LNCaP clone FGC (cell line): ENCODE measurements around the gene FAM24B.

ENCODE experiments used
- DNase-seq: peaks from one replicate; pipeline ENCODE4 v3.0.0-alpha.2; 2011; ENCODE audit warnings: low read depth
- H3K4me3 ChIP-seq: 2 replicates; pipeline ENCODE4 v1.5.1; 2011; ENCODE audit warnings: mild to moderate bottlenecking, low read depth, low read length, control low read depth
- TF ChIP-seq, protein P1 (sequence below): IDR thresholded peaks from 2 replicates; pipeline ENCODE4 v1.5.1; 2012; ENCODE audit warnings: mild to moderate bottlenecking; ENCODE audit not compliant: control insufficient read depth, insufficient read depth; ENCODE audit errors: extremely low read depth

Gene FAM24B

DNA sequence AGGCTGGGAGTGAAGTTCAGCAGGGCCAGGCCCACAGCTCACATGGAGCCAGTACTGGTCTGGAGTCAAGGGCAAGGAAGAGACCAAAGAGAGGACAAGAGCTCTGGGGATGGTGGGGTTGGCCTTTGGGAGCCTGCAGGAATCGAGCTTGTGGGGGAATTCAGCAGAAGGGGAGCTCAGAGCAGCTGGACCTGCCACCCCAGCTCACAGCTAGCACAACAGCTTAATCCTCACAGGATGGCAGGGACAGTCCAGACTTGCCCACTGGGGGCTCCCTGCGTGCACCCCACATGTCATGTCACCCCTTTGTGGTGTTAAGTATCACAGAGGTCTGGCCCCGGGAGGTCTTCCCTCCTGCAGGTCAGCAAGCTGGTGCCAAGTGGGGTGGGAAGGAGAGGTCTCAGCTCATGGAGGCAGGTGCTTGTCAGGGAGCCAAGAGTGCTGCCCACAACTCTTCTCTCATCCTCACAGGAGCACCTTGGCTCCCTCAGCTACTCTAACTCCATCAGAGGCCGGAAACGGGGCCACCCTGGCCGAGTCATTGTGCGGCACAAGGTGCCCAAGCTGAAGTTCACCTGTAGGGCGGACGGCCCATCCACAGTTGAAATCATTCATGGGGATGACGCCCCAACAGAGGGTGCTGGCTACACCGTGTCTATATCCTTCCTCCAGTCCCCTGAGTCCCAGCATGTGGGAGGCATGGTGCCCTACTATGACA, 56.2 kb downstream of the FAM24B start:
- TF ChIP-seq, protein P1, sequence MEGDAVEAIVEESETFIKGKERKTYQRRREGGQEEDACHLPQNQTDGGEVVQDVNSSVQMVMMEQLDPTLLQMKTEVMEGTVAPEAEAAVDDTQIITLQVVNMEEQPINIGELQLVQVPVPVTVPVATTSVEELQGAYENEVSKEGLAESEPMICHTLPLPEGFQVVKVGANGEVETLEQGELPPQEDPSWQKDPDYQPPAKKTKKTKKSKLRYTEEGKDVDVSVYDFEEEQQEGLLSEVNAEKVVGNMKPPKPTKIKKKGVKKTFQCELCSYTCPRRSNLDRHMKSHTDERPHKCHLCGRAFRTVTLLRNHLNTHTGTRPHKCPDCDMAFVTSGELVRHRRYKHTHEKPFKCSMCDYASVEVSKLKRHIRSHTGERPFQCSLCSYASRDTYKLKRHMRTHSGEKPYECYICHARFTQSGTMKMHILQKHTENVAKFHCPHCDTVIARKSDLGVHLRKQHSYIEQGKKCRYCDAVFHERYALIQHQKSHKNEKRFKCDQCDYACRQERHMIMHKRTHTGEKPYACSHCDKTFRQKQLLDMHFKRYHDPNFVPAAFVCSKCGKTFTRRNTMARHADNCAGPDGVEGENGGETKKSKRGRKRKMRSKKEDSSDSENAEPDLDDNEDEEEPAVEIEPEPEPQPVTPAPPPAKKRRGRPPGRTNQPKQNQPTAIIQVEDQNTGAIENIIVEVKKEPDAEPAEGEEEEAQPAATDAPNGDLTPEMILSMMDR: no peak
- no peak for DNase-seq
- H3K4me3 ChIP-seq: no peak overlapping the region

DNA sequence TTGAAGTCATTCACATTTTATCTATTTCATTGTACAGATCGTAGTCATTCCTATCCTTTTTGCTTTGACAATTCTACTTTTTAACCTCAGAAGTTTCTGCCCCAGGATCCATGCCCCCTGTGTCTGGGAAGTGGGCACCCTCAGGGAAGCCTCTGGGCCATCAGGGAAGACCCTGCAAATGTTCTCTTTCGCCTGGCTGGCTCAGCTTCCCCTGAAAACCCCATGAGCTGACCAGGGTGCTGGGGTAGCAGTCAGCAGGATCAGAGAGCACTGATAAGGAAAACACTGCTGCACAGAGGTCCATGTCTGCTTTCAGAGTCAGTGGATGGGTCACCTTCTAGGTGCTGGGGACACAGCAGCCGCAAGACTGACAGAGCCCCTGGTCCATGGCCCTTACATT, 57.6 kb downstream of the FAM24B start:
- no peak overlapping the region for H3K4me3 ChIP-seq
- TF ChIP-seq, protein P1: no peak
- no peak for DNase-seq

DNA sequence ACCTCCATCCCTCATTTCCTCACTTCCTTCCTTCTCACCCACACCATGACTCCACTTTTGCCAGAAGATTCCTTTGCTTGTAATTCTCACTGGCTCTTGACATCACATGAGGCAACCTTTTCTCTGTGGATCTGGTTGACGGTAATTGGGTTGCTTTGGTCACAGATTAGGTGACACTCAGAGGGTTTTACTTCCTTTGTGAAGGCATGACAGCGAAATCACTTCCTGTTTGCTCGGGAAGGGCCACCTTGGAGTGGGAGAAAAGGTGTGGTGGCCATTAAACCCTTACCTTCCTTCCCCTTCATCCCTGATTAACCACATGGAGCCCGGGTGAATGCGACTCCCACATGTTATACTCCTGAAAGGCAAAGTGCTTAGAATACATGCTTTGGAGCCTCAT, 63.9 kb downstream of the FAM24B start:
- DNase-seq: no peak
- H3K4me3 ChIP-seq: no peak overlapping the region
- TF ChIP-seq, protein P1: no peak

DNA sequence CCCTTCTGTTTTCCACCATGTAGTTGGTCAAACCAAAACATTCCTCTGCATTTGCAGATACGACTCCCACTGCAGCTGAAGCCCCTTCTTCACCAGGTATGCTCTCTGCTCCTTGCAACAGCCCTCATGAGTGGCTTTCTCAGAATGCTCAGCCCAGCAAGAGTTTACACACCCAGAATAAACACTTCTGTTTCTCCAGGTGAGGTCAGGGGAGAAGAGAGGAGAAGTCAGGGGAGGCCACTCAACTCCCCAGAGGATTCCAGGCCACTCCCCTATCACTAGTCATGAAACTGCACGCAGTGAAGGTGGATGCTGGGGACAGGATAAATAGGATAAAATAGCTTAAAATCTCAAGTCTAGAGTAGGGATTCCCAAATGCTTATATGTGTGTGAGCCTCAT, 64.9 kb downstream of the FAM24B start:
- H3K4me3 ChIP-seq: no peak overlapping the region
- DNase-seq: no peak
- TF ChIP-seq, protein P1: no peak

DNA sequence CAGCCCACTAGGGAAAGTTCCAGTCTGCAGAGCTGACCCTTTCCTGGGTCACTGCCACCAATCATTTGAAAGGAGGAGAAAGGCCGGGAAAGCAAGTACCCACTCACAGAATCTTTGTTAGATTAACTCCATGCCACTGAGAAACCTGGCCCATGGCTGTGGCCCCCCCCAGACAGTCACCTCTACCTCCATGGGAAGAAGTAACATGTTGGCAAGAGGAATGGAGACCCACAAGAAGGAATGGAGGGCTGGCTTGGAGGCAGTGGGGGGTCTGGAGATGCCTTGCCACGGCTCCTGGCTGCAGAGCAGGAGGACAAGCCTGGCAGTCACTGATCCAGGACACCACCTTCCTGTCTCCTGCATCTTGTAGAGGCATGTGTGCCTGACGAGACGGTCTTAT, 66.6 kb downstream of the FAM24B start:
- H3K4me3 ChIP-seq: no peak overlapping the region
- TF ChIP-seq, protein P1: no peak
- DNase-seq: no peak

DNA sequence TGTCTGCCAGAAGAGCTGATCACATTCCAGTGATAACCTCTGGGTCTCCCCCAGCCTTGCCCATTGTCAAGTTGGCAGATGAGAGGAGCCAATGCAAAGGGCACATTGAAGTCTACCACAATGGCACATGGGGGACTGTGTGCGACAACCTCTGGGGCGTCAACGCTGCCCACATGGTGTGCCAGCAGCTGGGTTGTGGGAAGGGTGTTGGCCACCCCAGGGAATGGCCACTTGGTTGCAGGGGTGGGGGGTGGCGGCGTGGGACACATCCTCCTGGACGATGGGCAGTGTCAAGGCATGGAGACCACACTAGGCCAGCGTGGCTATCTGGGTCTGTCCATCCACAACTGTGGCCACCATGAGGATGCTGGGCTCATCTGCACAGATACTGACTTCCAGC, 77.1 kb downstream of the FAM24B start:
- no peak overlapping the region for H3K4me3 ChIP-seq
- no peak for DNase-seq
- TF ChIP-seq, protein P1: no peak
